Smooth muscle cell (in vitro differentiated cells): ENCODE results near the gene GAMT. TPM values are rescaled to one million over a fixed set of nuclear protein-coding genes. Genes with fewer than 3 reads are reported as not detected.
A peak's percentile ranks its signal among the peaks of the same experiment; 100 is the strongest.

Source experiments
- DNase-seq: peaks from one replicate; lab custom pipeline; 2025; ENCODE audit not compliant: unreplicated experiment; lab: John Stamatoyannopoulos, UW
- H2AFZ ChIP-seq: fragments of 200-600 bp; sonication (generic); 2 replicates; pipeline ENCODE4 v1.6.0; 2016; ENCODE audit warnings: antibody characterized with exemption, low read depth, mild to moderate bottlenecking
- H3F3A ChIP-seq: fragments of 200-600 bp; sonication (generic); 2 replicates; pipeline ENCODE4 v1.6.0; 2017; ENCODE audit warnings: antibody characterized with exemption, low read depth
- H3K27ac ChIP-seq: fragments of 200-600 bp; sonication (generic); 2 replicates; pipeline ENCODE4 v1.5.1; 2016; ENCODE audit warnings: low read depth, mild to moderate bottlenecking
- H3K27me3 ChIP-seq: fragments of 200-600 bp; sonication (generic); 2 replicates; pipeline ENCODE4 v1.6.1; 2016; ENCODE audit warnings: low read depth, mild to moderate bottlenecking
- H3K36me3 ChIP-seq: fragments of 200-600 bp; sonication (generic); 2 replicates; pipeline ENCODE4 v1.5.1; 2016; ENCODE audit warnings: low read depth
- H3K4me1 ChIP-seq: fragments of 200-600 bp; sonication (generic); 2 replicates; pipeline ENCODE4 v1.5.1; 2016; ENCODE audit warnings: low read depth
- H3K4me2 ChIP-seq: fragments of 200-600 bp; sonication (generic); 2 replicates; pipeline ENCODE4 v1.6.0; 2016; ENCODE audit warnings: mild to moderate bottlenecking
- H3K4me3 ChIP-seq: fragments of 200-600 bp; sonication (generic); 2 replicates; pipeline ENCODE4 v1.5.1; 2016; ENCODE audit warnings: mild to moderate bottlenecking
- H3K79me2 ChIP-seq: fragments of 200-600 bp; sonication (generic); 2 replicates; pipeline ENCODE4 v1.6.0; 2016; ENCODE audit warnings: low read depth, mild to moderate bottlenecking
- H3K9ac ChIP-seq: fragments of 200-600 bp; sonication (generic); 2 replicates; pipeline ENCODE4 v1.6.0; 2016; ENCODE audit warnings: low read depth
- H3K9me3 ChIP-seq: fragments of 200-600 bp; sonication (generic); replicated peaks from 2 replicates; pipeline ENCODE4 v1.5.1; 2016; ENCODE audit warnings: low read depth
- H4K20me1 ChIP-seq: fragments of 200-600 bp; sonication (generic); 2 replicates; pipeline ENCODE4 v1.6.0; 2016; ENCODE audit warnings: low read depth
- CTCF ChIP-seq: fragments of 200-600 bp; sonication (generic); IDR thresholded peaks from 2 replicates; pipeline ENCODE4 v1.5.1; 2017; ENCODE audit warnings: borderline replicate concordance, mild to moderate bottlenecking, antibody characterized with exemption; ENCODE audit not compliant: insufficient read depth, poor library complexity, severe bottlenecking
- WGBS: methylation state at CpG from one replicate; pipeline ENCODE4 v1.1.7; 2016; ENCODE audit warnings: low lambda C conversion rate; 5-methylcytosine and 5-hydroxymethylcytosine counted together
- polyA plus RNA-seq: library from polyadenylated mRNA; unstranded; fragments of >200 nt; fragmentation: Nextera tagmentation; extraction: Ambion mirVana; gene quantifications from 2 replicates; pipeline ENCODE4 v1.2.1, GENCODE V29; 2016
- total RNA-seq: library from RNA; depleted of rRNA; stranded (reverse); fragments of >200 nt; gene quantifications from 2 replicates; pipeline ENCODE4 v1.2.3, GENCODE V29; 2014

The GAMT gene
- total and polyA plus RNA-seq, 2 experiments from 2014 or later: 22.3 to 35.2 TPM

DNA sequence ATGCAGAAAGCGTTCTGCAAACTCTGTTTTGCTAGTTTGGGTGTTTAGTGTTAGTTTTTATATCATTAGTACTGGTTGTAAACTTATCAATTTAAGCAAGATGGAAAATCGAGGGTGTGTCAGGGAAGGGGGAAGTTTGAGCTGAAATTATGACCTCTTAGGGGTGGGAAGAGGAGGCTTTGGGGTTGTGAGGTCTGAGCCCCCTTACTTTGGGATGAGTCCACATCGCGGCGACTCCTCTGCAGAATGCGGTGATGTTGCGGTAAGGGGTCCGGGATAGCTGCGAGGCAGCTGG, 18.4 kb downstream of the GAMT start:
- Histone ChIP-seq H3K9me3 (no peaks in the 10 kb centered on the region), H2AFZ (no peak overlapping the region), H3F3A (peaks cover 8% of the 10 kb centered on the region), H3K9ac (no peak overlapping the region), H3K79me2 (peaks cover 25% of the 10 kb centered on the region), H3K27ac (no peak overlapping the region), H3K36me3 (no peaks in the 10 kb centered on the region), H3K27me3 (no peaks in the 10 kb centered on the region), H3K4me3 (no peak overlapping the region), H3K4me1 (peaks cover 15% of the 10 kb centered on the region), H4K20me1 (peaks cover 5% of the 10 kb centered on the region), H3K4me2 (no peak overlapping the region)
- DNase-seq: no peak
- peak; percentile 3 for TF ChIP-seq CTCF
- WGBS: 22% methylated on average over 9 of the region's 9 CpGs

- no peaks in the 10 kb centered on the region for H3K27me3 ChIP-seq
- H3F3A ChIP-seq: peaks cover 8% of the 10 kb centered on the region
- 97% methylated on average over 3 of the region's 3 CpGs for WGBS
- H3K4me1 ChIP-seq: peaks cover 15% of the 10 kb centered on the region
- TF ChIP-seq CTCF: no peak
- no peak overlapping the region for H2AFZ ChIP-seq
- peaks cover 25% of the 10 kb centered on the region for H3K79me2 ChIP-seq
- H3K36me3 ChIP-seq: no peaks in the 10 kb centered on the region
- H3K4me2 ChIP-seq: no peak overlapping the region
- H3K9me3 ChIP-seq: no peaks in the 10 kb centered on the region
- H3K27ac ChIP-seq: no peak overlapping the region
- no peak overlapping the region for H3K4me3 ChIP-seq
- no peak for DNase-seq
- peaks cover 5% of the 10 kb centered on the region for H4K20me1 ChIP-seq
- H3K9ac ChIP-seq: no peak overlapping the region
These were observed 19.1 kb downstream of the GAMT start for GRCh38 chr19:1382250-1382649.

- H4K20me1 ChIP-seq: peaks cover 5% of the 10 kb centered on the region
- peaks cover 8% of the 10 kb centered on the region for H3F3A ChIP-seq
- no peaks in the 10 kb centered on the region for H3K27me3 ChIP-seq
- H3K9me3 ChIP-seq: no peaks in the 10 kb centered on the region
- no peak for DNase-seq
- H3K36me3 ChIP-seq: no peaks in the 10 kb centered on the region
- 89% methylated on average over 12 of the region's 12 CpGs for WGBS
- no peak overlapping the region for H2AFZ ChIP-seq
- H3K4me2 ChIP-seq: no peak overlapping the region
- no peak overlapping the region for H3K27ac ChIP-seq
- peaks cover 15% of the 10 kb centered on the region for H3K4me1 ChIP-seq
- TF ChIP-seq CTCF: no peak
- peaks cover 12% of the 10 kb centered on the region for H3K79me2 ChIP-seq
- H3K9ac ChIP-seq: no peak overlapping the region
- no peak overlapping the region for H3K4me3 ChIP-seq
These were observed 21.3 kb downstream of the GAMT start for GRCh38 chr19:1379961-1380489.

GRCh38 chr19:1379126-1379905, 22.0 kb downstream of the GAMT start:
- Histone ChIP-seq H3K4me3 (no peak overlapping the region), H3K9ac (no peak overlapping the region), H3K4me1 (peaks cover 8% of the 10 kb centered on the region), H3K4me2 (no peak overlapping the region), H3K27ac (no peak overlapping the region), H4K20me1 (peaks cover 5% of the 10 kb centered on the region), H2AFZ (no peak overlapping the region), H3K79me2 (peaks cover 5% of the 10 kb centered on the region), H3K27me3 (no peaks in the 10 kb centered on the region), H3K9me3 (no peaks in the 10 kb centered on the region), H3F3A (peaks cover 7% of the 10 kb centered on the region), H3K36me3 (no peaks in the 10 kb centered on the region)
- 94% methylated on average over 25 of the region's 27 CpGs for WGBS
- TF ChIP-seq CTCF: no peak
- DNase-seq: no peak
